Esophagus squamous epithelium (tissue), 4 donors: ENCODE results near the gene OR2A25.

Experiments
- CTCF ChIP-seq, 6 experiments: fragments of 450-650 bp in 4 of 6; fragments of 200-600 bp in 2 of 6; sonication (generic) in 2 of 6; IDR thresholded peaks; one replicate each; pipeline ENCODE4 v1.5.1; 2016 to 2019; ENCODE audit warnings: antibody characterized with exemption in 6 of 6, mild to moderate bottlenecking in 4 of 6, moderate library complexity in 4 of 6
- POLR2A ChIP-seq, 4 donors: fragments of 450-650 bp; IDR thresholded peaks; one replicate each; pipeline ENCODE4 v1.6.1; 2017; ENCODE audit warnings: antibody characterized with exemption in 4 of 4, mild to moderate bottlenecking in 4 of 4, moderate library complexity in 3 of 4

DNA sequence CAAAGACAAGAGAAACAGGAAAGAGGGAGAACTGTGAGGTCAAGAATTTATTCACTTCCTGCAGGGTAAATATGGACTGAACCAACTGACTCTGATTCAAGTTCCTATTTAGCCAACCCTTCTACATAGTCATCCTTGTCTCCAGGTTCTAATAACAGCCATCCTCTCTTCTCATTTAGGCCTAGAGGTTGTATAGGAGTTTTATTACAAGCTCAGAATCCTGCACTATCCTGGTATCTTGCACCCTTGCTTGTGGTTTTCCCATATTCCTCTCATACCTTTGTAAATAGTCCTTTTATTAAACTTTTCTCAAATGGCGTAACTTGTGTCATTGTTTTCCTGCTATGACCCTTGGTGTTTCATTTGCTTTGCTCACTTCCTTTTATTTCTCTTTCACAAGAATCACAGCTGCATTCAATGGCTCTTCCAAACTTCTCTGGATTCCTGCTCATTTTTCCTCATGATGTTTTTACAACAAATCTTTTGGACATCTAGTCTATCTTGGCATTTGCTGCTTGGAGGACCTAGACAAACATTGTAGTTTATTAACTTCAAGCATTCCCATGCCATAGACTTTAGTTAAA is 33.2 kb upstream of the OR2A25 start:
- TF ChIP-seq POLR2A (IDR thresholded peaks at IDR 0.05) (no peak), CTCF (IDR thresholded peaks at IDR 0.05) (no peak)
